Hematopoietic multipotent progenitor cell treated with erythropoietin and hydrocortisone succinate and interleukin-3 and kit ligand, for 8 days (in vitro differentiated cells): Measurements from ENCODE around the gene TRAPPC2.

Source experiments
- DNase-seq: peaks from one replicate; pipeline ENCODE4 v3.0.0-alpha.2; 2015

The TRAPPC2 gene

DNA sequence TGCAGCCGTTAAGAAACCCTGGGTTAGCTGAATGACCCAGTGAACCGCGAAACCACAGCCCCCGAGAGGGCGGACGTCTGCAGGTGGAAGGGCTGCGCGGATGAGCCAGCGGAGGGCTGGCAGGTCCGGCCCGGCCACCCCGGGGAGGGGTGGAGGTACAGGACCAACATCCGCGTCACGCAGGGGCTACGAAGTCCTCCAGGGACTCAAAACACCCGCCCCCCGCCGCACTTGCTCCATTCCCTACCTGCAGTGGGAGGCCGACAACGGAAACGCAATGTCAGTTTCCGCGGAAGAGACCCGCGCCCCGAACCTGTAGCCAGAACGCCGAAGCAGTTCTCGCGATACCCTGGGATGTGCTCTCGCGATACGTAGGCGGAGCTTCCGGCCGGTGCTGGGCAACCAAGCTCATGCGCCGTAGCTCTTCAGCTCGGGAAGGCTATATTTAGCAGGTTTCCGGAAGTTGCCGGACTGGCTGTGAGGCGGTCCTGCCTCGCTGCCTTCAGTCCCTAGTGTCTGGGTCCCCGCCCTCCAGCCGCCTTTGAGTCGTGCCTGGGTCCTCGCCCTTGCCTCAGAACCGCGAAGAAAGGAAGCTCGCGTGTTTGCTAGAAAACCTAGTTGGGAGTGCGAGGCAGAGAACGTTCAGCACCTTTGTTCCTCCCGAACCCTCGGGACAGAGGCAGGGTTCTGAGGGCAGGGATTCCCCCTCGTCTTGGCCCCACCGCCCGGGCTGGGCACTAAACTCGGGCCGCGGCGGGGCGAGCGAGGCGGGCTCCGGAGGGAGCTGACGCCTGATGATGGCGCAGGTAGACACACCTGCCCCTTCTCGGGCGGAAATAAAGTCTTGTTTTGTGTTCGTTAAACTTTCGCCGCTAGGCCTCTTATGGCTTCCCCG is at the start of gene TRAPPC2, which contains the start of gene OFD1:
TRAPPC2 (minus strand) TSS at position 343 of the 895 bp plus-strand sequence. CDS start 14,657 bp downstream, outside the sequence.
OFD1 (plus strand) TSS at position 471 of the 895 bp plus-strand sequence; CDS start at position 795, 324 bp downstream.
- DNase-seq = peak; percentile 95

DNA sequence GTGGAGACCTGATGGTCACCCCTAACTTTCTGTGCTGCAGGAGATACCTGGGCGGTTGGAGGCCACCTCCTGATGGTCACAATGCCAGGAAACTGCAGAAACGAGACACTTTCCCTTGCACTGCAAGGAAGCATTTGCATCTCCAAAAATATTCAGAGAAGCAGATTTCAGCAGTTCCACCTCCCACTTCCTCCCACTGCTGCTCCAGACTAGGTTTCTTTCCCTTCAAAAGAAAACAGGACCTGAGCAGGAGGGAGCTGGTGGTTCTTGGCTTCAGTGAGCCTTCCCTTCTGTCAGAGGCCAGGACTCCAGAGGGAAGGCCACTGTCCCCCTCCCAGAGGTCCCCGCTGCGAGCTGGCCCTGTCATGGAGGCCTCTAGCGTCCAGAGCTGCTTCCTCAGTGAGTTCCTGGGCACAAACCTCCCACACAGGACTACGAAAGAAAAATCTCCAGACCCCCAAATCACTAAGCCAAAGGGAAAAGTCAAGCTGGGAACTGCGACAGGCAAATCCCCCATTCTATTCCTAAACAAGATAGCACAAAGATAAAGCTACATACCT is 46.5 kb upstream of the TRAPPC2 start:
- no peak for DNase-seq

DNA sequence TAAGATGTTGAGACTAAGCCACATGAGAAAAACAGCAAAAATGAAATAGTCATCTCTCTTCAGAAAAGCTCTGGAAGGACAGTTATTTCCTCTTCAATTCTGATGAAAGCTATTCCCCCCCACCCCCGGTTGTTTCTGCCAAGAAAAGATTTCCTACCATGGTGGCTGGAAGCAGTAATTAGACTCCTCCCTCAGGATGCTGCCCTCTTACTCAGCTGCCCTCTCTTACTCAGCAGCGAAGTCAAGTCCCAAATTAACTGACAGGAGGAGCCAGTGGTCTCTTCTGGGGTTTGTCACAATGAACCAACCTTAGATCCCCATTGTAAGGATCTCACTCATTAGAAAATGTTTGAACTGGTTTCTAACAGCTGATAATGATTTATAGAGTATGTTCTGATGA is 44.5 kb upstream of the TRAPPC2 start:
- DNase-seq = no peak

DNA sequence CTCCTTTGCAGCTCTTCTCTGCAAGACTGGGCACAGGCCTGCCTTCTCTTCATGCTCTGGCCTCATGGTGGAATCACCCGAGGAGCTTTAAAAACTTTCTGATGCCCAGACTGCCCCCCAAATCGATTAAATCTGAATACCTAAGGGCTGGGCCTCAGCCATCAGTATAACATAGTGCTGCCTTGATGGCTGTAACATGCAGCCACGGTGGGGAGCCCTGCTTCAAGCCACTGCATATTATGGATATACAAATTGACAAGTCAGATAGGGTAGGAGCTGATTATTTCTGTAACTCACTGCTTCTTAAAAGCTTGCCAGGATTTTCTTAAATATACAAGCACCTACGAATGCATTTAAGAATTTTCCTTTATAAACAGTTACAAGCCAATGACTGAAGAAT is 42.0 kb upstream of the TRAPPC2 start:
- DNase-seq = no peak

DNA sequence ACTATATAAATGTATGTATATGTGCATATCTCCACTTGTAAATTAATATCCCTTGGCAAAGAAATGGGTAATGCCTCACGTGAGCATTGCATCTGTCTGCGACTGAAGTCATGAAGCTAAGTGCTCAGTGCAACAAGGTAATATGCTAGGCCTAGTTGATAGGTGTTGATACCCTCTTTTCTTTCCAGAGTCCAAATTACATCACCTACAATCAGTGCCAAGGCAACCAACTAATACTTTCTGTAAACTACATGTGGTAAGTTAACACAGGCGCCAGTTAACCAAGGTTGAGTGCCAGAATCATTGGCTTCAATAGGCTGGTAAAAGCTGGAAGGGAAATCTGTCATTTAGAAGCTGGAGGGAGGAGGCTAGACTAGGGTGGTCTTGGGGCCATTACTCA is 41.4 kb upstream of the TRAPPC2 start:
- DNase-seq = no peak

DNA sequence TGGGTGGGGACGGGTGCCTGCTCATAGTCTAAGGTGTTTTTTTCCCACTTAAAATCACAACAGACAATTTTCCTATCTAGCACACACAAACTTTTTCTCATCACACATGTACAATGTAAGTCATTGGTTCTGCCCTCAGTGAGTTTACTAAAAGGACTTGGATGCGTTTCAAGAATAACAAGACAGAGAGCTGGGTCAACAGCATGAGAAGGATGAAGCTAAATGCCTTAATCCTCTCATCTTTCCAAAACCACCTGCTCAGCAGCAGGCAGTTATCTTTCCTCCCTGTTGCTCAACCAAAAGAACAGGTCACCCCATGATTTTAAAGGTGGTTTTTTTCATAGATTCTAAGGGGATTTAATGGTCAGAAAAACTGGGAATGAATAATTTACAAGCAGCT is 40.3 kb upstream of the TRAPPC2 start:
- no peak for DNase-seq

DNA sequence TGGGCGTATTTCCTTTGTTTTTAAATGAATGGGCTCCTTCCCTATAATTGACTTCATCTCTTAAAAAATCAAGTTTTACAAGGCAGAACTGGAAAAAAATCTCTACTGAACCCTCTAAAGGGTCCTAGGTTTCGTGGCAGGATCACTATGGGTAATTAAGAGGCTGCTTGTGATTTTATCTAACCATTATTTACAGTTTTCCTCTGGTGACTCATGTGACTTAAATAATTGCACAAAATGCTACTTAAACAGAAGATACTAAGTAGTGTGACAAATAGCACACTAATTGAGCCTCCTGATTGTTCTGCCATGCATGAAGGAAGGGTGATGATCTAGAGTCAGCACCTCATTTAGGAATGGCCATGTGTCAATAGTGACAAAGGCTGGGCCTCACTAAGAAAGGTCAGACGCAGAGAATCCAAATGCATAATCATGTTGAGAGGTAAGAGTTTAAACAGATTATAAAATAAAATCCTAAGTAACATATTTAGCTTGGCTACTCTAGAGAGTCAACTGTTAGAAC is 35.7 kb upstream of the TRAPPC2 start:
- no peak for DNase-seq

DNA sequence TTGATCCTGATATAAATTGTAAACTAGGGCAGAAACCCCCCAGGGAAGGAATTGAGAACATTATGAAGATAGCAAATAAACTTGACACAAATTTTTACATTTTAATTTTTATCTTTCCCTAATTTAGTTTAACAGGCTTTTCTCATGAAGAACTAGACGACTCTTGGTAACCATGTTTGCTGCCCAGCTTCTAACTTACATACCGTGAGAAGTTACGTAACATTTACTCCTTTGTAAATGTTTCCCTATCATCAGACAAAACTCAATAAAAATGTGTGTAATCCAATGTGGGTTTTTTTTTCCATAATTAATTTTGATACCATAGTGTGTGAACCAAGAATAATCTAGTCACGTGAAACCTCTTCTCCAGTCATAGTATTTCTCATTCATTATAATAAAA is 34.5 kb upstream of the TRAPPC2 start:
- DNase-seq = no peak

DNA sequence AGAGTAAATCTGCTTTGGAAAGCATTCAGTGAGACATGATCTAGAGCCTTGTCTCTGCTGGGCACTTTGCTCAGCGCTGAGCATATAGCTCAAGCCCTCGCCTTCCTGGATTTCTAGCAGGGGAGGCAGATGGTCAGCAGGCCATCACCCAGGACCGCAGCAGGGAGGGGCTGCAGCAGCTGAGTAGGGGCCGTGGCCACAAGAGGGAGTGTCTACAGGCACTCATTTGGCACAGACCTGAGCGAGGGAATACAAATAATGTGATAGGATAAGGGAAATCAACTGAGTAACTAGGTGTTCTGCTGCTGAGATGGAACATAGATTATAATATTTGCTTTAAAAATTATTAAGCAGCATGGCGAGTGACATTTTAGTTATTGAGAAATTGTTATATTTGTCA is 30.3 kb upstream of the TRAPPC2 start:
- no peak for DNase-seq

DNA sequence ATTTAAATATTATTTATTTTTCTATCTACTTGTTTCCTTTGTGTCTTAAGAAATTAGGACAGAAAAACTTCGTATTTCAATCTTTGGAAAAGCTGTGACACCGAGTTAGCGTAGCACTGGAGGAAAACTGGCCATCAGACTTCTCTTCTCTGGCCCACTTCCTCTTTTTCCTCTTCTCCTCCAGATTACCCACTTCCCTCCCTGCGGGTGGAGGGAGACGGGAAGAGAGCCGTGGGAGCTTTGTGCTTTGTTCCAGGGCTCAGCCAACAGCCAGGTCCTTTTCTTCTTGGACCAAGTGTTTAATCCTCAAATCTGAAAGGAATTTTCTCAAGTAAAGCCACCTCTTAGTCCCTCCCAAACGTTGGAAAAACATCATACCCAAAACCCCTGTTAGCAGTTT is 29.9 kb upstream of the TRAPPC2 start:
- no peak for DNase-seq

DNA sequence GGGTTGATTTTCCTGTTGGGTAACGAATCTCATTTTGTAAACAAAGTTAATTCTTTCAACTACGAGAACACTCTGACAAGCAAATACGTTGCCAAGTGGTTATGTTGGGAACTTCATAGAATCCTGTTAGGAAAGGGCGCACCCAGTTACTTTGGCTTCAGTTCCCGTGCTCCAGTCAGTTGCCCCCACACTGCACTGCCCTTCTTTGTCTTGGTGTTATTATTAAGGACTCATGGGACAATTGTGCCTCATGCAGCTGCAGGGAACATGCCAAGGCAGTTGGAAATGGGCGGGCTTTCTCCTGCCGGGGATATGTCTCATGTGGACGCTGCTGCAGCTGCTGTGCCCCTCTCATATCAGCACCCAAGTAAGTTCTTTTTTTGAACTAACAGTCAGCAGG is 29.1 kb upstream of the TRAPPC2 start:
- DNase-seq = no peak

DNA sequence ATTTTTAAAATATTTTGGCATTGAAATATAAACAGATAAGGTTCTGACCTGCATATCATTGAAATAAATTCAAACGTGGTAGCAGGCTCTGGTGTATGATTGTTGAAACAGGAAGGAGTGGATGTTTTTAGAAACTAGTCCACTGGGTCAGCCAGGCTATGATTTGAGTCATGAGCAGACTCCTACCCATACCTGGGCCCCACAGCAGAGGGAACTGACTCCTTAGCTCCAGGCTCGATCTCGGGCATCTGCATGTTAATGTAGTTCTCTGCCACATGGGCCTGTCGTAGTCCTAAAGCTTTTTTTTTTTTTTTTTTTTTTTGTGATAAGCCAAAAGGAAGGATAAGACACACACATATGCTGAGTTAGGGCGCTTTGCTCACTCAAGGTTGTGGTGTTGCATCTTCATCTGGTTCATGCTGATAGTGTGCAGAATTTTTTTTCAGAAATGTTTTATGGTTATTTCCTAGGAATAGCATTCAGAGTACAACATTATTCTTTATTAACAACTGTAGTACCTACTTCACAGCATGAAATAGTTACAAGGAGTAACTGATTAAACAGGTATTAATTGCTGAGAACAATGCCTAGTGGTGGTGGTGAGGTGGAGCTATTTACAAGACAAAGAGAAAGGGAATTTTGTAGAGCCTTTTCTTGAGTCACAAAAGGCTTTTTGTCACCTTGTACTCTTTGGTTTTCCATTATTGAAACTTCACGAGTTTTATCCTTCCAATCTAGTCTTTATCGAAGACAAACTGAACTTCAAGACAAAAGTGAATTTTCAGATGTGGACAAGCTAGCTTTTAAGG is 27.4 kb upstream of the TRAPPC2 start:
- peak; percentile 65 for DNase-seq

DNA sequence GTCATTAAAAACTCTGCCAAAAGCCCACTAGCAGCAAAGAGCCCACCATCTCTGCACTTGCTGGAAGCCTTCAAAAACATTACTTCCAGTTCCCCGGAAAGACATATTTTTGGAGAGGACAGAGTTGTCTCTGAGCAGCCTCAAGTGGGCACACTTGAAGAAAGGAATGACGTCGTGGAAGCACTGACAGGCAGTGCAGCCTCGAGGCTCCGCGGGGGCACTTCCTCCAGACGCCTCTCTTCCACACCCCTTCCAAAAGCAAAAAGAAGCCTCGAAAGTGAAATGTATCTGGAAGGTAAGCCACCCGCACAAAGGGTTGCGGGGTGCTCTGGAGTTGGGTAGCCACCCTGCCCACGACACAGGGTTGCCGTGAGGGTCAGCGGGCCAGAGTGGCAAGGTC is 26.0 kb upstream of the TRAPPC2 start:
- DNase-seq = no peak

DNA sequence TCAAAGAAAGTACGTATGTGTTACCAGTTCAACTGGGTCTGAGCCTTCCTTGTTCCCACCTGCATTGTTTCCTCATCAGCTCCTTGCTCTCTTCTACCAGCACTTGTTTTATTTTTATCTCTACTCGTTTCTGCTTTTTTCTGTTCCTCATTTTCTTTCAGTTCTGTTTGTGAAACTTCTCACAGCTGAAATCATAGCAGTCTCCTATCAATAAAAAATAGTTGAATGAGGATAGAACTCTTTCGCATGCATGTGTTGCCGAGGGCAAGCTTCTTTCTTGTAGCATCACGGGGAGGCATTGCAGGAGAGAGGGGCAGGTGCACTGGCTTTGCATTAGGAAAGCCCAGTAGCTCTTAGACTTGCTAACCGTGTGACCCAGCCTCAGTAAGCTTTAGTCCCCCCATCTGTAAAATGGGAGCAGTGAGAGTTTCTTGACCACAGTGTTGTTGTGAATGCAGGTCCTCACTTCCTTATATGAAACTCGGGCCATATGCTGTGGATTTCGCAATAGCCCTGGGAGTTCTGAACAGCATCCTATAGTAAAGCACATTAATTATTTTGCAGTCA is 24.8 kb upstream of the TRAPPC2 start:
- no peak for DNase-seq

DNA sequence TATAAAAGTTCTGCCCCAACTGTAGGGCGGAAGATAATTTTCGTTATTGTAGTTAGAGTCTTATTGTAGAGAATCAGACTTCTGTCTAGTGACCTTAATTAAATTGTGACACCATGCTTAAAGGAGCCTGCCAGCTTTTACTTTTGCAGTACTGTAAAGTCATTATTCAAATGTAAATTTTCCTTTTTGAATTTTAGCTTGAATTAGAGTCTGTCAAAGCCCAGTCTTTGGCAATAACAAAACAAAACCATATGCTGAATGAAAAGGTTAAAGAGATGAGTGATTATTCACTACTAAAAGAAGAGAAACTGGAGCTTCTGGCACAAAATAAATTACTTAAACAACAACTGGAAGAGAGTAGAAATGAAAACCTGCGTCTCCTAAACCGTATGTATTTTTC is 22.0 kb upstream of the TRAPPC2 start:
- DNase-seq = no peak

DNA sequence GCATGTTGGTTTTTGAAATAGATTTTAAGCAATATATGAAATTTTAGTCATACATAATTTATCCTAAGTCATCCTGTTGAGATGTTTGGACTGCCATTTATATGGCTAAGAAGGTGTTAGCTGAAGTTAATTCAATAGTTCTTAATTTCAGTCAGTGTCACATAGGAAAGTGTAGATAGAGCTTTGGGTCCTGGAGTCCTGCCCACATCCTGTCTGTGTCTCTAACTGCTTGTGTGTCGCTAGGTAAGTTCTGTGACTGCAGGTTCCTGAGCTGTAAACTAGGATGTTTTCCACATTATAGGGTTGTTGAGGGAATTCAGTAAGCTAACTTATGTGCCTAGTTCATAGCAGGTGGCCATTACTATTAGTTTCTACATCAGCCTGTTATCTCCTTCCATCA is 20.8 kb upstream of the TRAPPC2 start:
- no peak for DNase-seq

DNA sequence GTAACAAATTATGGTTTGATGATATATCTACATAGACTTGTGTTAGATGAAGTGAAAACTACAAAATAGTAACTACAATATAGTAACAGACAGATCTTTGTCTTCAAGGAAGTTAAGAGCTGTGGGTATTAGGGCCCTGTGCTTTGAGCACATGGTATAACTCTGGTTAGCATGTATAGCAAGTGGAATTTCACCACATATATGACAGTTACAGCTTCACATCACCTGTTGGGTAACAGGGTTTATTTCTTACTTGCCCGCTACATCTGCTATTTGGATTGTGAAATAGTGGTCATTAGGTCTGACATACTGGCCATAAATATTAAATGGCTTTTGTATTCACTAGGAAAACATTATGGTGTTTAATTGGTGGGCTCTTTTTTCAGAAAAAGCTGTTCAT is 20.3 kb upstream of the TRAPPC2 start:
- DNase-seq = no peak

DNA sequence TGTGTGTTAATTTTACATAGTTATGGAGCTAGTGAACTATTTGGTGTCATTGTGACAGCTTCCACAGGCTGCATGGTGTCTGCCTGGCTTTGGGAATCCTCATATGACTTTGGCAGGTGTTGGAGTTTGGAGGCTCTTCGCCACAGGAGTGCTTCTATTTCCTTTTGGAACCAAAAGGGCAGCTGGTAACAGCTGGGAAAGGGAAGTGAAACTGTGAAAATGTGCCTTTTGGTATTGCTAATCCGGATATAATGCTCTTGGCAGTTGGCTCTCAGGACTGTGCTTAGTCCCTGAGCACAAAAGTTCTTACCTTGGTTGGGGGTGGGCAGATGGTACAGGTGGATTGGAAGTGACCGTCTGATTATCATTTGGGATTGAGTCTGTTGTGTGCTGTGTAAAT is 18.2 kb upstream of the TRAPPC2 start:
- DNase-seq = no peak

DNA sequence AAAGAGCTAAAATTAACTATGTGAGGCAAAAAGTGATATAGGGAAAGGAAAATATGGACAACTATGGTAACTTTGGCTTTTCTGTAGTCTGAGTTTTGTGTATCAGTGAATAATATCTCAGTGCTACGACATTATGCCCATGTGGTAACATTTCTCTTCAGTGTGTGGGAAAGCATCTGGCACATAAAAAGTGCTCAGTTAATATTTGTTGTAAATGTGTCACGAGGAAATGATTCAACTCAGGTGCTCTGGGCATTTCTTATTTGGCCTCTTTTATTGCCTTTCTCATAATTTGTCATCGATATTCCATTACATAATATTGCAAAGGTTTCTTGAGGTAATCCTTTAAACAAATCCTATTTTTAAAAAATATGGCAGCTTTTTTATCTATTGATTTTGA is 17.7 kb upstream of the TRAPPC2 start:
- no peak for DNase-seq

DNA sequence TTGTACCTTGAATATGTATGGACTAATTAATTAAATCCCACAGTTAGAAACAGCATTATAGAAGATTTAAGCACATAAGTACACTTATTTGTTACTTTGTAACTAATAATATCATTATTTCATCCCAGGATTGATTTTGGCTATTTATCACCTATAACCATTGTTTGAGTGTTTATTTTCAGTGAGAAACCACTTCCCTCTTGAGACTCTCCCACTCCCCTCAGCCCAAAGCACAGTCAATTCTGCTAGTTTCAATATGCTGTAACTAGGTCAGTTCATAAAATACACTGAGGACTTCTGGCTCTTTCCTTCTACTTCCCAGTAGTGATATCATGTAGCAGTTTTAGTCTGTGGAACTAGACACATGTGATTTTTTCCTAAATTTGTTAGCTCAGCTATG is 16.4 kb upstream of the TRAPPC2 start:
- DNase-seq = no peak

DNA sequence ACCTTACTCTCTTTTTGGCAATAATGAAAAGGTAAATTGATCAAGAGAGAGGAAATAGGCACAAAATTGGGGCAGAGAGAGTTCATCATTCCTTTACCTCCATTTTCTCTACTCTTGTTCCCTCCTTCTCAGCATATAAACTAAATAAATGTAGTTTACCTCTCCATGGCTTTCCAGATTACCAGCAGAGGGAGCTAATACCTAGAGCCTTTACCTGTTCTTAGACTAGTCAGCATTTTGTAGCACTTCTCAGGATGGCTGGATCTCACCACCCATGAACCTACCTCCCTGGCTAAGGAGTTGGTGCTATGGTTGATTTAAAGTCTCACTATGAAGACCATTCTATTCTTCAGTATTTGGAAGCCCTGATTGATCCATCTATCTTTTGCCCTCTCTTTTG is 15.8 kb upstream of the TRAPPC2 start:
- peak; percentile 52 for DNase-seq

DNA sequence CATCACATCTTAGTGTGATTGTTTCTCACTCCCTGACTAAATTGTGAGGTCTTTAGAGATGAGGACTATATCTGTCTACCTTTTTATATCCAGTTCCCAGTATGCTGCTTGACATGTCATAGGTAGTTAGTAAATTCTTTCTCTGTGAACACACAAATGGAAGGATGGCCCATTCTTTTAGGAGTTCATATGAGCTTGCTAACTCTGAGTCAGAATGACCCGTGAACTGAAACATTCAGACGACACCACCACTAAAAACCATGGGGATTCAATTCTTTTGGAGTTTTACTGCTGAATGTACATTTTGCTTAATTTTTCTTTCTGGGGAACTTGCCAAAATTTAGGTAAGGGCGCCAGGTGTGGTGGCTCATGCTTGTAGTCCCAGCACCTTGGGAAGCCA is 14.1 kb upstream of the TRAPPC2 start:
- no peak for DNase-seq

DNA sequence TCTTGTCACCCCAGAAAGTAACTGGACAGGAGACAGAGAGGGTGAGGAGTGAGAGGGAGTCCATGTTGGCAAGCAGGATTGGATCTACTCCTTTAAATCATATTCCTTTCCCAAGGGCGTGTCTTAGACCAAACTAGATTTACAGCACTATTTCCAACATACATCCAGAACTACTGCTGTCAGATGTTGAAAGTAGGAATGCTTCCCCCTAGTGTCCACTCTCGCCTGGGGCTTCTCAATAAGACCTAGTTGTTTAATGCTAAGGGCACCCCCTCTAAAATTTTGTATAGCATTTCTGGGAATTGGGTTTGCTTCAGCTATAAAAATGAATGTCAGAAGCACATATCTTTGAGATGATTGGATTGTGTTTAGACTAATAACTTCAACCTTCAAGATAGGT is 13.4 kb upstream of the TRAPPC2 start:
- DNase-seq = peak; percentile 63
